Measurements from ENCODE around the gene PRSS56.

Gene PRSS56

GRCh38 chr2:232542715-232543467, 22.7 kb downstream of the PRSS56 start:
- DNase-seq (ENCODE audit: low read depth, low spot score), result no peak
- CTCF ChIA-PET, result interaction anchor here (1.0 kb wide), 1 partner anchor 21 kb away, joined by 3 read pairs; no protein-coding TSS in a partner anchor
- POLR2A ChIA-PET, result no interaction called here
- TF ChIP-seq CTCF (IDR thresholded peaks at IDR 0.05; ENCODE audit: insufficient read depth, low read length, missing control alignments), result no peak
- no peak overlapping the region for H3K4me3 ChIP-seq (ENCODE audit: low read depth, low read length)

- DNase-seq (ENCODE audit: low read depth, low spot score), result no peak
- H3K4me3 ChIP-seq (ENCODE audit: low read depth, low read length), result no peak overlapping the region
- TF ChIP-seq CTCF (IDR thresholded peaks at IDR 0.05; ENCODE audit: insufficient read depth, low read length, missing control alignments), result no peak
- ChIA-PET CTCF (no interaction called here), POLR2A (no interaction called here)
Observed at GRCh38 chr2:232543491-232543890, 23.3 kb downstream of the PRSS56 start.

GRCh38 chr2:232543928-232544631, 23.9 kb downstream of the PRSS56 start:
- POLR2A ChIA-PET, result no interaction called here
- CTCF ChIA-PET, result no interaction called here
- H3K4me3 ChIP-seq (ENCODE audit: low read depth, low read length), result no peak overlapping the region
- no peak for DNase-seq (ENCODE audit: low read depth, low spot score)
- no peak for TF ChIP-seq CTCF (IDR thresholded peaks at IDR 0.05; ENCODE audit: insufficient read depth, low read length, missing control alignments)

- POLR2A ChIA-PET, result no interaction called here
- CTCF ChIA-PET, result no interaction called here
- H3K4me3 ChIP-seq (ENCODE audit: low read depth, low read length), result no peak overlapping the region
Observed at GRCh38 chr2:232544674-232545073, 24.5 kb downstream of the PRSS56 start.

GRCh38 chr2:232545511-232546375, 25.6 kb downstream of the PRSS56 start:
- POLR2A ChIA-PET, result no interaction called here
- CTCF ChIA-PET, result no interaction called here

More at GRCh38 chr2:232544674-232545073, 24.5 kb downstream of the PRSS56 start:
- no peak for TF ChIP-seq CTCF (IDR thresholded peaks at IDR 0.05; ENCODE audit: insufficient read depth, low read length, missing control alignments)
- no peak for DNase-seq (ENCODE audit: low read depth, low spot score)

More at GRCh38 chr2:232545511-232546375, 25.6 kb downstream of the PRSS56 start:
- no peak for DNase-seq (ENCODE audit: low read depth, low spot score)
- TF ChIP-seq CTCF (IDR thresholded peaks at IDR 0.05; ENCODE audit: insufficient read depth, low read length, missing control alignments), result no peak
- H3K4me3 ChIP-seq (ENCODE audit: low read depth, low read length), result no peak overlapping the region
